DMS153 treated with DMSO at 0.1 percent for 48 hours (cell line): ENCODE measurements around the gene DIPK2A.

ENCODE experiments used
- DNase-seq: peaks from one replicate; lab custom pipeline; 2025; ENCODE audit not compliant: unreplicated experiment; lab: John Stamatoyannopoulos, UW

Gene DIPK2A, protein sequence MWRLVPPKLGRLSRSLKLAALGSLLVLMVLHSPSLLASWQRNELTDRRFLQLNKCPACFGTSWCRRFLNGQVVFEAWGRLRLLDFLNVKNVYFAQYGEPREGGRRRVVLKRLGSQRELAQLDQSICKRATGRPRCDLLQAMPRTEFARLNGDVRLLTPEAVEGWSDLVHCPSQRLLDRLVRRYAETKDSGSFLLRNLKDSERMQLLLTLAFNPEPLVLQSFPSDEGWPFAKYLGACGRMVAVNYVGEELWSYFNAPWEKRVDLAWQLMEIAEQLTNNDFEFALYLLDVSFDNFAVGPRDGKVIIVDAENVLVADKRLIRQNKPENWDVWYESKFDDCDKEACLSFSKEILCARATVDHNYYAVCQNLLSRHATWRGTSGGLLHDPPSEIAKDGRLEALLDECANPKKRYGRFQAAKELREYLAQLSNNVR

DNA sequence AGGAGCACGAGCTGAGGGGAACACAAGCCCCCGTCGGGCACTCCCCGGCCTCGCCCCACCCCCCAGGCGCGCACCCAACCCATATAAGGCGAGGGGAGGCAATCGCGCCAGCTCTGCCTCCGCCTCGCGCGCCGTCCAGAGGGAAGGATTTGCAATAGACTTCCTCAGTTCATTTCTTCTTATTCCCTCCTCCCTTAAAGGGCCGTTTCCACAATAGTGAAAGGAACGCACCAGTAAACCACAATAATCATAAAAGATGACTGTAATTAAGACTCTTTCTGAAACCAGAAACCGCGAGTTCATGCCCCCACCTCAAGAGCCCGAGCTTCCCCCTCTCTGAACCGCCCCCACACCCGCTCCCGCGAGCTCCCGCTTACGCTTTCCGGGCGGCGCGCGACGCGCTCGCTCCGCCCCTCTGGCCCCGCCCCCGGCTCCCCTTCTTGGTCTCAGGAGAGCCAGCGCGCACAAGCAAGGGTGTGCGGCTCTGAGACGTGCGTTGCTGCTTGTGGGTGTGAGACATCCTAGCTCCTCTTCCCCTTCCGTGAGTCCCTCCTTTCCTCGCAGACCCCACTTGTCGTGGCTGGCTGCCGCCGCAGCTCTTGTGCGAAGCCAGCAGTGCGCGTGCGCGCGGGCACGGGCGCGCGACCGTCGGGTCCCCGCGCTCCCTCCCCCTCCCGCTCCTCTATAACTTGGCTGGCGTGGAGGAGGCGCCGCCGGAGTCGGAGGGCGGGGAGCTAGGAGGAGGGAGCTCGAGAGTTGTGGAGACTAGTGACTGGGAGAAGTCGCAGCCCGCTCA is at the start of gene DIPK2A:
TSS of gene DIPK2A (plus strand) at position 465 of the 796 bp plus-strand sequence. CDS start 510 bp downstream, outside the sequence.
- peak; percentile 94 for DNase-seq

DNA sequence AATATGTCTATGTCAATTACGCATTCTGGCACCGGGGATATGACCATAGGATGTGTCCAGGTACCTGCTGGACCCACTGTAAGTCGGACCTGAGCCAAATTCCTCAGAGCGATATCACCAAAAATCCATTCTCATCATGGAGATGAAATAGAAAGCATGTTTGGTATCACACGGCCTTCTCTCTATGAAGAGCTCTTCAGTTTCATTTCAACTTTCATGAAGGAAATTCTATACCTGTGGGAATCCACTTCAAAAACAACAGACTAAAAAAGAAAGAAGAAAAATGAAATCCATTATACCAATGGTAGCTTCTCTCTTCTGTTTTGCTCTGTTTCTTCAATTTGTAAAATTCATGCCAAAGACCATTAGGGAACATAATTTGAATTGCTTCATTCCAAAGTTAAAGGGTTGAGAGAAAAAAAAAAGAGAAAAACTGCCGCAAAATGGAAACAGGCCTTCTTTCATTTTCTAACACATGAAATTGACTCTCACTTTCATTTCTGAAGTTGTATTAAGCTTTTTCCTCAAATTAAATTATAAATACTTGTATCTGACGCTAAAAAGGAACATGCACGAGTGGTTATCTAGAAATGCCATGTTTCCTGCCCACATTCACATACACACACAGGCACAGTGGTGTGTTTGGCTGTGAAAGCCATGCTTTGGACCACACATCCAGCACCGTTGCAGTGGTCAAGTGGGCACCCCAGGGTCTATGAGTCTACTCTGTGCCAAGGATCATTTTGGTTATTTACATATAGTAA is 46.9 kb upstream of the DIPK2A start:
- DNase-seq: no peak

DNA sequence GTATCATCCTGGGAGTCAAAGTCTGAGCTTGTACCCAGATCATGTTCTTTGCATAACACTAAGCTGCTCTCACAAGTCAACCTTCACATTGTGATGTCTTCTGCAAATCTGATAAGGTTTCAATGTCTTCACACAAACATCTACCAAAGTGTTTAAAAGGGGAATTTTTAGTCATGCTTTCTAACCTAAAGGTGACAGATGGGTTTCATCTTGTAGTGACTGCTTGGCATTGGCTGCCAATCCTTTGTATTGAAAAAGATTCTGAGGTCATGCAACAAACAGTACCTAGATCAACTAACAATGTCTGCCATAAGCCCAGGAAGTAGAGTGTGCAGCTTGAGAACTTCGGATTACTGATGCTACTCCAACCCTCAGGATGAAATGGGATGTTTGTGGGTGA is 43.6 kb upstream of the DIPK2A start:
- DNase-seq: no peak

DNA sequence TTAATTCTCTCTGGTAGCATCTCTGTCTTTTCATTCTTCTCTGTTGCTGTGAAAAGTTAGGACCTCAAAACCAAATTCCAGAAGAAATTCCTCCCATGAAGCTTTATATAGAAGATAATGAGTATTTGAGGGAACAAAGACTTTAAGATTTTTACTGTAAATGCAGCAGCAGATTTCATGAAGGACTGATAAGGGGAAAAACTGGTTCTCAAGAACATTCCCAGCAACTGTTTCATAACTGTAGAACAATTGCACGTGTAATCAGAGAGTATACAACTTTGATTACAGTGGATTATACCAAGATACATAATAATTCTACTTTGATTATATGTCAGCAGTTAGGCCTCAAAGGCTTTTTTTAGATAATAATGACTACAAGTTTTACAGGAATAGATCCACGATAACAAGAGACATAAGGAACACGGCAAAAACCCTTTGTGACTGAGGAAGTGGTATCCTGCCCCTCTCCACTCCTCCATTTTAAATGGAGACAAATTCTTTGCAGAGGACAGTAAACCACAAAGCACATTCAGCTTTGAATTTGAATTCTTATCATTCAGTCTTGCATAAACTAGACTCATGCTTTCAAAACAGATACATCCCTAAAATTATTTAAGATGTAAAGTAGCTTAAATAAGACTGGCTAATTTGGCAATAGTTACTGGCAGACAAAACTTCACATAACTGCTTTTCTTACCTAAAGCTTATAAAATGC is 42.9 kb upstream of the DIPK2A start:
- DNase-seq: no peak

DNA sequence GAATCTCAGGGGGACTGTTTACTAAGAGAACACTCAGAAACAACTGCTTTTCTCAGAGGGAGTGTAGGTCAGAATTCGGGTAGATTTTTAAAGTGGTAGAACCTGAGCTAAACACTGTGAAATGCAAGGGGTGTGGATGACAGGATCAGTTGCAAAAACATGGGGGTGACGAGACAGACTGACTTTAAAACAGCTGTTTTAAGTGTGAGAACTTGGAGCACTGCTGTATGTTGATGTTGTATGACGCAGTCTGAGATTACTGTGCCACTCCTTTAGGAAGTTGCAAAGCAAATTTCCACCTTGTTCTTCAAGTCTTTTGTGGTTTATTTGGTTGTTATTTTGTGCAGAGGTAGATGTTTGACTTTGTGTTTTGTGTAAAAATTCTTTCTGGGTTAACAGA is 36.8 kb upstream of the DIPK2A start:
- no peak for DNase-seq

DNA sequence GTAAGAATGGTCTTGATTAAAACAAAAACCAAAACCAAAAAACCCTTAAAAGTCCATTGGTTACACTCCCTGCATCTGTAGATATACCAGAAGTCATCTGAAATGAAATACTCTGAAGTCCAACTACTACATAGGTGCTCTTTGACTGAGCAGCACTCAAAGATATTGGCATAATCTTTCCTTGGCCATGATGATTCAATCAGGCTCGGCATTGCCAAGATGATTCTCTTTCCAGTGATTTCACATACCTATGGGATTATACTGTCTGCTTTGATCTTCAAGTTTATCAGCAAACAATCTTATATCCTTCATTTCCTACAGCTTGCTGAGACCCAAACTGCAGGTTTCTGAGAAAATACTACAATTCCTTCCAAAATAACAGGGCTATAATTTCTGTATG is 35.9 kb upstream of the DIPK2A start:
- no peak for DNase-seq

DNA sequence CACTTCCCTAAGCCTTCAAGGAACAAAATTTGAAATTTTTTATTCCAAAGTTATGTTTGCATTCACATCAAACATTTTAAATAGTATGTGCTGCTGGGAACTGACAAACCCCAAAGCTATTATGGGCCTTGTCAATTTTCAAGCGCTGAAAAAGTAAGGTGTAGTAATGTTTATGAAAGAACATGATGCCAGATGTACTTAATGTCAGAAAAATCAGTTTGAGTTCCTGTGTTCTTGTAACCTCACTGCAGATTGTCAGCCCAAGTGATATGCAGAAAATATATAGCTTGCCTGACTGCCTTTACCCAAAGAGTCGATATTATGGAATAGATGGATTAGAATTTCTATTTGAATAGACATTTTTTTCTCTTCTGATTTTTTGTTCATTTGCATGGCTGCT is 20.8 kb upstream of the DIPK2A start:
- no peak for DNase-seq

DNA sequence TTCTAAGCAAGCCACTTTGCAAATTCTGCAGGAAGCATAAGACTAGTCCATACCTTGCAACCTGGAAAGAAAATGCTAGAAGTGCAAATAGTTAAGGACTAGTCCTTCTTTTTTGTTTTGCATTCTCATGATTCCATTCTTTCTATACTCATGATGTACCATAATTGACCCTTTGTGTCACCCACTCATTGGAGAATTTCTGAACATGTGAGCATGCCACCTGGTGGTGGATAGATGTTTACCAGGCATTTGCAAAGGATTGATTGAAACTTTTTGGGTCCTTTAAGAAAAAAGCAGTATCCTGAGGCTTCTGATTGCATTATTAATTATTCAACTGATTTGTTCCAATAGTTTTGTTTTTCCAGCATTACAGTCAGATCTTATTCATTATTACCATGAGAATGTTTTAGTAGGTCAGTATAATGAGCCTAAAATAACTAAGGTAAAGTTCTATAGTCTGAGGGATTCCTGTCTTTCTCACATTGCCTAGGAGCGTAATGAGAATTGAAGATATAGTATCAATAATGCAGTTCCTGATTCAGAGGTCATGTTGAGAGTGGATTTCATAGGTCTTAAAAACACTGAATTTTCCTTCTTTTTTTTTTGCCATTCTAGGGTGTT is 20.2 kb upstream of the DIPK2A start:
- DNase-seq: peak; percentile 38

DNA sequence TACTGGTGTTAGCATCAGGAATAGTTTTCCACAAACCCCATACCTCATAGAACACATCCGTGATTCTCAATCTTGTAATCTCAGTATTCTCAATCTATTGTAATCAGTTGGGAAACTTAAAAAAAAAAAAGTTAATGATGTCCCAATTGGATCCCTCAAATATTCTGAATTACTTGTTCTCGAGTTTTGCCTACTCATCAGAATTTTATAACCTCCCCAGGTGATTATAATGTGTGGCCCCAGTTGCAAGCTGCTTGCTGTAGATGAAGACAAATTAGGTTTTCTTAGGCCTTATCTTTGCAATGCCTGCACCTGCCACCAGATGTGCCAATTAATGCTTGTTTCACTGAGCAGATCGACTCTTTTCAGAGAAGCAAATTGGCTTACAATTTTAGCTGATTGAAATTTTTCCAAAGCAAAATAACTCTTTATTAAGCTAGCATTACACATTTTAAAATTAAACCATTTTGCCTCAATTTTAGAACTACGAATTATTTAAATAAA is 19.0 kb upstream of the DIPK2A start:
- no peak for DNase-seq

DNA sequence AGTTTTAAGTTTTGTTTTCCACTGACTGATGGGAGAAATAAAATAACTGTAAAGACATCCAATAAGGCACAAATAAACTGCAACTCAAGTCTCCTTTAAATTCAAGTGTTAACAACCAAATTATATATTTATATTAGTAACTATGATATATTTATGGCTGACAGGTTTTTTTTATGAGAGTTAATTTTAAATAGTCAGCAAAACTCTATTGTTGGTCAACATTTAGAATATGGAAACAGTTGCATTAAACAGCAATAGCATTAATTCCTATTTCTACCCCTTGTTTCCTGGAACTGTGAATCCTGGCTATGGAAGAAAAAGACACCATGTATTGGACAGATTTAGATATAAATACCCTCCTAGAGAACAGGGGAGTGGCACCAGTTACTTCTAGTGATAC is 16.5 kb upstream of the DIPK2A start:
- DNase-seq: no peak

DNA sequence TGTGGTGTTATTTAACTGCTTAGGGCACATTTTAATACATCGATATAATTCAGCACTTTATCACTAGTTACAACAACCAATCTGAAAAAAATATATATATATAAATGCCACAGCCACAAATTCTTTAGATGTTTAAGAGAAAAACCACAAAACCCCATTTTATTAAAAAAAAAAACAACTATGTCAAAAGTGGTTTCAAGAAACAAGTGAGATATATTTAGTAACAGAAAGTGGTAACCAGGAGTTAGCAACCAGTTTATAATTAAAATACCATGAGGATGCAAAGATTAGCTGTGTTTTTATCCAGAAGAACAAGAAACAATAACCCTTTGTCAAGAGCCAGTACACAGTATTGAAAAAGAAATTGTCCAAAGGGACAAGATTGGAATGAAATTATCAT is 14.8 kb upstream of the DIPK2A start:
- DNase-seq: no peak

DNA sequence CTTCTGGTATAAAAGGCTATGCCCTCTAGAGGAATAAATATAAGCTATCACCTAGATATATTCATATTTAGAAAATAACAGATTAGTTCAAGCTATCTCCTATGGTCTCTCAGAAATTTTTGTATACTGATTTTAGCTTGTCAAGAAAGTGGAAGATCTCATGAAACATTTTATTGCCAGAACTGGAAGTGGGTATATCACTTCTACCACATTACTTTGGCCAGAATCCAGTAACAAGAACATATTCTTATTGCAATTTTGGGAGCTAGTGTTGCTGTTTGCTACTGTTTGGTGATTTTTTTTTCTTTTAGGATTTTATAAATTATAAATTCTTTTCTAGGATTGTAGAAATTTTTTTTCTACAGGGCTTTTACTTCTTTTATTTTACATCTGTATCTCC is 14.2 kb upstream of the DIPK2A start:
- DNase-seq: no peak

DNA sequence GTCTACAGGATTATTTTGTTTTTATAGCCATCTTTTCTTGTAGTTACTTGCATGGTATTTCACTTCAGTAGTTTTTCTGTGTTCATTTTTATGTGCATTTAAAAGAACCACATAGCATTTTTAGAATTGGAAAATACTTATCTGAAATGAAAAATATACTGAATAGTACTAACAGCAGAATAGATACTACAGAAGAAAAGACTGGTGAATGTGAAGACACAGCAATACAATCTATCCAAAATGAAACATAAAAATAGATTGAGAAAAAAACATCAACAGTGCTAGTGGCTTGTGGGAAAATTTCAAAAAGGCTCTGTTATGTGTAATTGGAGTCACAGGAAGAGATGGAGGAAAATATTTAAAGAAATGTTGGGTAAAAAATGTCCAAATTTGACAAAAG is 12.7 kb upstream of the DIPK2A start:
- no peak for DNase-seq

DNA sequence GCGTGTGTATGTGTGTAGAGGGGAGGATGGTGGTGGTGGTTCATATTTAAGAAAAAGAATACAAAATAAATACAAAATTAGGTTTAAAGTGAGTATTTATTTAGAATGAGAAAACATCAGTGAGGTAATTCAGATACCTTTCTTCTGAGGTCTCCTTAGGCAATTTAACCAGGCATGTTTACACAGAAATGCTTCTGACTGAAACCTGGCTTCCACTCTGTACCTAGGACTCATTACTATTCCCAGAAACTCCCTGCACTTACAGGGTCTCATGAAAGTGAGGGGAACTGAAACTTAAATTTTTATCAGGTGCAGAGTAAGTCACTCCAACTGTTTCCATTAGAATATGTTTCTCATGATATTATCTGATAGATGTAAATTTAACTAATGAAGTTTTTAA is 10.3 kb upstream of the DIPK2A start:
- no peak for DNase-seq

DNA sequence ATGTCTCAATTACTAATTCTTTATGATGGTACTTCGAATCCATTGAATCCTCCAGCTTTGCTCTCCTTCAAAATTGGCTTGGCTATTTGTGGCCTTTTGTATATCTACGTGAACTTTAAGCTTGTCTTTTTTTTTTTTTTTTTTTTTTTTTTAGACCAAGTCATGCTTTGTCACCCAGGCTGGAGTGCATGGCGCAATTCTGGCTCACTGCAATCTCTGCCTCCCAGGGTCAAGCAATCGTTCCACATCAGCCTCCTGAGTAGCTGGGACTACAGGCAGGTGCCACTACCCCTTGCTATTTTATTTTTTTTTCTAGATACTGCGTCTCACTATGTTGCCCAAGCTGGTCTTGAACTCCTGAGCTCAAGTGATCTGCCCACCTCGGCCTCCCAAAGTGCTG is 7.7 kb upstream of the DIPK2A start:
- DNase-seq: no peak

DNA sequence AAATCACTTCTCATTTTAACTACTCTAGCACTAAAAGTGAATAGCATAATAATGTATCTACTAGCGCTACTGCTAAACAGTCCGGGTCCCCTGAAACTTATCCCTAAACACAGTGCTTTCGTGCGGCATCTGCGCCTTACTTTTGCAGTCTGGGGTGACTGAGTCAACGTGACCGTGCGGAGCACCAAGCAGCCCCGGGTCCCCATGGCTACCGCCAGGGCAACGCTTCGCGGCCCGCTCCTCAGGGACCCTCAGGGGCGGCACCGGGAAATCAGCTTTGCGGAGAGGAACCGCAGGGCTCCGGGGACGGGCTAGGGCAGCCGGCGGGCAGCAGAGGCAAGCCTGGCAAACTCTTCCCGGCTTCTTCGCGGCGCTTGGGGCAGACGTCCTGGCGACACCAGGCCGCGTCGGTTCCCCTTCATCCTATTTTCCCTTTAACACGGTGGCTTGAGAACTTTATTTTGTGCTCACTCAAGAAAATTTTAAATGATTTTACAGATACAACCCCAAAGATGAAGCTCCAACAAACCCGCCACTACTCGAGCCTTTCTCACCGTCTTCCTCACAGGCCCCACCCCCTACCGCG is 757 bp upstream of the DIPK2A start:
- DNase-seq: no peak

DNA sequence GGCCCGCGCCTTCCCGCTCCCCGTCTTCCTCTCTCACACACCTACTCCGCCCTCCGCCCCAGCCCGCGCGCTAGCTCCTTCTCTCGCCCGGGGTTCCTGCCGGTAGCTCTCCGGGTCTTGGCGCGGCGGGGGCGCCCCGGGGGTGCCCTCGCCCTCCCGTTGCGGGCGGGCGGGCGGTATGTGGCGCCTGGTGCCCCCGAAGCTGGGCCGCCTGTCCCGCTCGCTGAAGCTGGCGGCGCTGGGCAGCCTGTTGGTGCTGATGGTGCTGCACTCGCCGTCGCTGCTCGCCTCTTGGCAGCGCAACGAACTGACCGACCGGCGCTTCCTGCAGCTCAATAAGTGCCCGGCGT is 507 bp downstream of the DIPK2A start:
- DNase-seq: no peak

DNA sequence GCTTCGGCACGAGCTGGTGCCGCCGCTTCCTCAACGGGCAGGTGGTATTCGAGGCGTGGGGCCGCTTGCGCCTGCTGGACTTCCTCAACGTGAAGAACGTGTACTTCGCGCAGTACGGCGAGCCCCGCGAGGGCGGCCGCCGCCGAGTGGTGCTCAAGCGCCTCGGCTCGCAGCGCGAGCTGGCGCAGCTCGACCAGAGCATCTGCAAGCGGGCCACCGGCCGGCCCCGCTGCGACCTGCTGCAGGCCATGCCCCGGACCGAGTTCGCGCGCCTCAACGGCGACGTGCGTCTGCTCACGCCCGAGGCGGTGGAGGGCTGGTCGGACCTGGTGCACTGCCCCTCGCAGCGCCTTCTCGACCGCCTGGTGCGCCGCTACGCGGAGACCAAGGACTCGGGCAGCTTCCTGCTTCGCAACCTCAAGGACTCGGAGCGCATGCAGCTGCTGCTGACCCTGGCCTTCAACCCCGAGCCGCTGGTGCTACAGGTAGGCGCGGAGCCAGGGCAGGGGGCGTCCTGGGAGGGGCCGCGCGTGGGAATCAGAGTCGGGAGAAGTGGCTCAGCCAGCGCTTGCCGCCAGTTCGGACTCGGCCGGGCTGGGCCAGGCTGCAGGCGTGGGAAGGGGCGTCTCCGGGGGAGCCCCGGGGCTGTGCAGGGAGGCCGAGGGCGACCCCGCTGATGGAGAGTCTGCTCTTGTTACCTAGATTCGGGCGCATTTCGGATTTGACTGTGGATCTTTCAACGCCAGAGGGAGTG is 1.1 kb downstream of the DIPK2A start:
- DNase-seq: peak; percentile 43

DNA sequence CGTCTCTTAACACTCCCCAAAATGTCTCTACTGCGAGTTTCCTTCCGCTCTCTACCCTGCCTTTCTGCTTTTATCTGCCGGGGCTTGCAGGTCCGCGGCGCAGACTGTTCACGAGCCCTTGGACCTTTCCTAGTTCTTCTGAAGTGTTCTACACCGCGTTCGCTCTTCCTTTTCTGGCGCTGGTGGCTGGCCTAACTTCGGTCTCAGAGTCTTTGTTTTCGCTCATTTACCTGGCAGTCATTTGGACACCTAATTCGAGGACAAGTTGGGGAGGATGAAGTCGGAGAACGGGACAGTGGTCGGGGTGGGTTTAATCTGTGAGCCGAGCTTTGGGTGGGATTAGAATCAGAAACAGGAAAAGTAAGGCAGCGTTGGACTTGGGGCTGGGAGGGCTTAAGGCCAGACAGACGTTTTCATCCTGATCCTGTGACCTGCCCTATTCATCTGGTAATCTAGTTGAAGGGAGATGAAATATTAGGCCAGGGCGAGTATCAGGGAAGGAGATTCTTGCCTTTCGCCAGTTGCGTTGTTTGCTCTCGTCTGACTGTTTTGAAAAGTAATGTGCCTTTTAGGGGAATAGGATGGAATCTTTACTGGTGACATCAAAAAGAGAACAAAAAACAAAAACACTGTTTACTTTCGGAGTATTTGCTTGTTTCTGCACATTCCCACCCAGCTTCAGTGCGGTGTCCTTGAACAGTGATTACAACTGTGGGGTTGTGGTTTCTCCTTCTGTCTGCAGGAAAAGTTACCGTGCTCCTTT is 1.8 kb downstream of the DIPK2A start:
- peak; percentile 76 for DNase-seq
